Upper lobe of left lung (tissue), 4 donors: ENCODE measurements around the gene BNC2.

Experiments used
- POLR2A ChIP-seq, 4 donors: fragments of 450-650 bp; IDR thresholded peaks; one replicate each; pipeline ENCODE4 v1.5.1; 2016 to 2017; ENCODE audit warnings: antibody characterized with exemption in 4 of 4, mild to moderate bottlenecking in 2 of 4
- POLR2AphosphoS5 ChIP-seq, 2 donors: sonication (generic); formaldehyde crosslinking; IDR thresholded peaks; one replicate each; pipeline ENCODE4 v1.5.1; 2017; ENCODE audit warnings: antibody characterized with exemption in 2 of 2

DNA sequence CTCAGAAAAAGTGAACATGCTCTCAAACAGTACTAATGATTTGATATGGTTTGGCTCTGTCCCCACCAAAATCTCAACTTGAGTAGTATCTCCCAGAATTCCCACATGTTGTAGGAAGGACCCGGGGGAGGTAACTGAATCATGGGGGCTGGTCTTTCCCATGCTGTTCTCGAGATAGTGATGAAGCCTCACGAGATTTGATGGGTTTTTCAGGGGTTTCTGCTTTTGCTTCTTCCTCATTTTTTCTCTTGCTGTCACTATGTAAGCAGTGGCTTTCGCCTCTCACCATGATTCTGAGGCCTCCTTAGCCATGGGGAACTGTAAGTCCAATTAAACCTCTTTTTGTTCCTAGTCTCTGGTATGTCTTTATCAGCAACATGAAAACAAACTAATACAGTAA lies 401.3 kb downstream of the BNC2 start:
- TF ChIP-seq POLR2AphosphoS5 (IDR thresholded peaks at IDR 0.05), result no peak
- TF ChIP-seq POLR2A (IDR thresholded peaks at IDR 0.05), result no peak
